SK-N-SH (cell line): ENCODE measurements around the gene C11orf54.

Source experiments
- CTCF ChIP-seq: fragments of 200-600 bp; sonication (generic); IDR thresholded peaks from 2 replicates; pipeline ENCODE4 v1.6.1; 2017; ENCODE audit warnings: antibody characterized with exemption, mild to moderate bottlenecking, moderate library complexity
- FOSL2 ChIP-seq: IDR thresholded peaks from 2 replicates; pipeline ENCODE4 v1.4.0; 2012; ENCODE audit warnings: low read depth, mild to moderate bottlenecking, moderate library complexity, borderline replicate concordance
- GABPA ChIP-seq: IDR thresholded peaks from 2 replicates; pipeline ENCODE4 v1.4.0; 2012; ENCODE audit warnings: low read depth, mild to moderate bottlenecking
- NFIC ChIP-seq: IDR thresholded peaks from 2 replicates; pipeline ENCODE4 v1.4.0; 2012; ENCODE audit warnings: borderline replicate concordance
- NRF1 ChIP-seq: IDR thresholded peaks from 2 replicates; pipeline ENCODE4 v1.6.1; 2012; ENCODE audit warnings: low read depth, mild to moderate bottlenecking, low read length
- POLR2AphosphoS5 ChIP-seq: IDR thresholded peaks from 2 replicates; pipeline ENCODE4 v1.6.1; 2012; ENCODE audit warnings: low read depth, low read length
- RFX5 ChIP-seq: IDR thresholded peaks from 2 replicates; pipeline ENCODE4 v1.6.1; 2012; ENCODE audit warnings: mild to moderate bottlenecking, improper control_type of control experiment, low read length
- TCF12 ChIP-seq: IDR thresholded peaks from 2 replicates; pipeline ENCODE4 v1.4.0; 2012
- USF2 ChIP-seq: fragments of 150-350 bp; IDR thresholded peaks from 2 replicates; pipeline ENCODE4 v1.6.1; 2017; ENCODE audit warnings: antibody characterized with exemption, low read length, low read depth, borderline replicate concordance

GRCh38 chr11:93734427-93735222, 6.8 kb upstream of the C11orf54 start:
- no peak for TF ChIP-seq USF2
- TF ChIP-seq CTCF = no peak
- no peak for TF ChIP-seq NFIC
- no peak for TF ChIP-seq POLR2AphosphoS5
- TF ChIP-seq RFX5 = no peak
- TF ChIP-seq TCF12 = no peak
- TF ChIP-seq FOSL2 = no peak
- no peak for TF ChIP-seq GABPA
- TF ChIP-seq NRF1 = no peak
